Keratinocyte (primary cell): ENCODE measurements around the gene JAM2. TPM values are rescaled to one million over a fixed set of nuclear protein-coding genes. Genes with fewer than 3 reads are reported as not detected.

Experiments used
- DNase-seq: peaks from one replicate; pipeline ENCODE4 v3.0.0-alpha.2; 2011; ENCODE audit warnings: low read depth, missing footprints, low spot score
- FAIRE-seq: peaks from 2 replicates; lab custom pipeline; 2011; peaks lifted over from hg19 to GRCh38; lab: Jason Lieb, UNC
- H2AFZ ChIP-seq: 2 replicates; pipeline ENCODE4 v1.6.0; 2012; ENCODE audit warnings: low read length, control low read depth, inconsistent platforms; ENCODE audit not compliant: control insufficient read depth
- H3K27ac ChIP-seq: 2 replicates; pipeline ENCODE4 v1.5.1; 2011; ENCODE audit warnings: low read length; ENCODE audit not compliant: control insufficient read depth, insufficient read depth
- H3K27me3 ChIP-seq: 3 replicates; pipeline ENCODE4 v1.6.0; 2011; ENCODE audit warnings: low read length; ENCODE audit not compliant: control insufficient read depth, insufficient read depth; ENCODE audit errors: extremely low read depth
- H3K36me3 ChIP-seq, 2 experiments: 2 replicates in 1 of 2; 3 replicates in 1 of 2; pipeline ENCODE4 v1.5.1; 2011; ENCODE audit warnings: low read length in 2 of 2, mild to moderate bottlenecking in 1 of 2; ENCODE audit not compliant: control insufficient read depth in 2 of 2, insufficient read depth in 2 of 2; ENCODE audit errors: extremely low read depth in 1 of 2
- H3K4me1 ChIP-seq: 3 replicates; pipeline ENCODE4 v1.5.1; 2011; ENCODE audit warnings: low read length; ENCODE audit not compliant: control insufficient read depth, insufficient read depth; ENCODE audit errors: extremely low read depth
- H3K4me2 ChIP-seq: 3 replicates; pipeline ENCODE4 v1.6.0; 2011; ENCODE audit warnings: low read depth, low read length; ENCODE audit not compliant: control insufficient read depth, insufficient read depth; ENCODE audit errors: extremely low read depth
- H3K4me3 ChIP-seq, 3 experiments: fragments of 200-600 bp in 1 of 3; sonication (generic) in 1 of 3; 2 replicates in 2 of 3; 3 replicates in 1 of 3; pipeline ENCODE4 v1.5.1; 2011 to 2016; ENCODE audit warnings: low read length in 3 of 3, mild to moderate bottlenecking in 3 of 3, control low read depth in 2 of 3, inconsistent platforms in 1 of 3, low read depth in 1 of 3, mixed read lengths in 1 of 3, mixed run types in 1 of 3, moderate library complexity in 1 of 3; ENCODE audit not compliant: control insufficient read depth in 2 of 3, insufficient read depth in 2 of 3; ENCODE audit errors: extremely low read depth in 1 of 3
- H3K79me2 ChIP-seq: 2 replicates; pipeline ENCODE4 v1.6.0; 2012; ENCODE audit warnings: low read length; ENCODE audit not compliant: control insufficient read depth, insufficient read depth
- H3K9ac ChIP-seq: 3 replicates; pipeline ENCODE4 v1.6.0; 2011; ENCODE audit warnings: low read length; ENCODE audit not compliant: control insufficient read depth, insufficient read depth; ENCODE audit errors: extremely low read depth
- H3K9me1 ChIP-seq: 3 replicates; pipeline ENCODE4 v1.6.0; 2011; ENCODE audit warnings: low read length; ENCODE audit not compliant: control insufficient read depth, insufficient read depth; ENCODE audit errors: extremely low read depth
- H3K9me3 ChIP-seq: 2 replicates; pipeline ENCODE4 v1.5.1; 2012; ENCODE audit warnings: low read depth, low read length; ENCODE audit not compliant: control insufficient read depth
- H4K20me1 ChIP-seq: 3 replicates; pipeline ENCODE4 v1.6.0; 2011; ENCODE audit warnings: low read length; ENCODE audit not compliant: control insufficient read depth, insufficient read depth; ENCODE audit errors: extremely low read depth
- CTCF ChIP-seq, 3 experiments: IDR thresholded peaks in 1 of 3; conservative IDR thresholded peaks in 1 of 3; optimal IDR thresholded peaks in 1 of 3; 2 replicates in 2 of 3; 3 replicates in 1 of 3; pipeline versions ENCODE3 to v1.5.1; 2011; ENCODE audit warnings: low read length in 3 of 3, mild to moderate bottlenecking in 3 of 3, moderate library complexity in 2 of 3, control low read depth in 1 of 3, inconsistent platforms in 1 of 3; ENCODE audit not compliant: insufficient read depth in 2 of 3; ENCODE audit errors: extremely low read depth in 1 of 3
- EZH2 ChIP-seq: IDR thresholded peaks from one replicate; pipeline ENCODE4 v1.6.1; 2012; ENCODE audit warnings: inconsistent platforms, mild to moderate bottlenecking, low read length, moderate library complexity
- dilution Hi-C: fragments of 300-500 bp; cut with MboI; formaldehyde crosslinking; loops from one replicate; pipeline ENCODE4 v1.7.0; 2020; ENCODE audit warnings: low sequenced_read_pairs; ENCODE audit not compliant: extremely low pct_ligation_motif_present
- polyA plus RNA-seq, 5 experiments: library from polyadenylated mRNA; depleted of rRNA in 3 of 5; stranded (reverse) in 3 of 5; stranded (forward) in 1 of 5; unstranded in 1 of 5; fragments of >200 nt; gene quantifications; 1 replicate in 1 of 5; 2 replicates in 3 of 5; 3 replicates in 1 of 5; pipeline versions ENCODE4 v1.2.1 to v1.2.3, GENCODE V29; 2011 to 2012; ENCODE audit warnings: missing spikeins in 2 of 5, low read depth in 1 of 5, low replicate concordance in 1 of 5

JAM2 gene
- polyA plus RNA-seq, 1 donor (not counting 4 experiments of a cell fraction or from before 2014, with no cell fraction given), result not detected

- peaks cover 2 to 5% of the 10 kb centered on the region in 2 experiments for H3K36me3 ChIP-seq
These were observed 121.0 kb downstream of the JAM2 start for GRCh38 chr21:25760061-25760460.

GRCh38 chr21:25760677-25761076 lies 121.6 kb downstream of the JAM2 start:
- Histone ChIP-seq H3K9ac (no peak overlapping the region), H2AFZ (no peak overlapping the region), H3K4me3 (no peak overlapping the region), H4K20me1 (no peaks in the 10 kb centered on the region), H3K4me2 (no peak overlapping the region), H3K27me3 (no peaks in the 10 kb centered on the region), H3K9me1 (no peaks in the 10 kb centered on the region), H3K79me2 (no peaks in the 10 kb centered on the region), H3K27ac (no peak overlapping the region), H3K9me3 (no peaks in the 10 kb centered on the region), H3K4me1 (no peaks in the 10 kb centered on the region), H3K36me3 (peaks cover 2 to 5% of the 10 kb centered on the region in 2 experiments)
- TF ChIP-seq CTCF (optimal IDR thresholded peaks at IDR 0.05 in 1 of 3, IDR thresholded peaks at IDR 0.05 in 1 of 3, conservative IDR thresholded peaks at IDR 0.05 in 1 of 3; ENCODE audit: extremely low read depth in 1 of 3, insufficient read depth in 2 of 3, low read length in 3 of 3) (no peak), EZH2 (no peak)
- dilution Hi-C loops, result no loop called here
- DNase-seq, result no peak
- FAIRE-seq, result no peak

More at GRCh38 chr21:25760061-25760460, 121.0 kb downstream of the JAM2 start:
- no peak overlapping the region for H3K4me3 ChIP-seq
- no peak overlapping the region for H3K27ac ChIP-seq
- H2AFZ ChIP-seq, result no peak overlapping the region
- H4K20me1 ChIP-seq, result no peaks in the 10 kb centered on the region
- no peaks in the 10 kb centered on the region for H3K27me3 ChIP-seq
- H3K9me1 ChIP-seq, result no peaks in the 10 kb centered on the region
- no peaks in the 10 kb centered on the region for H3K9me3 ChIP-seq
- TF ChIP-seq CTCF (optimal IDR thresholded peaks at IDR 0.05 in 1 of 3, IDR thresholded peaks at IDR 0.05 in 1 of 3, conservative IDR thresholded peaks at IDR 0.05 in 1 of 3; ENCODE audit: extremely low read depth in 1 of 3, insufficient read depth in 2 of 3, low read length in 3 of 3), result no peak
- TF ChIP-seq EZH2, result no peak
- DNase-seq (no peak), FAIRE-seq (no peak)
- H3K4me1 ChIP-seq, result no peaks in the 10 kb centered on the region
- H3K4me2 ChIP-seq, result no peak overlapping the region
- dilution Hi-C loops, result no loop called here
- no peaks in the 10 kb centered on the region for H3K79me2 ChIP-seq
- H3K9ac ChIP-seq, result no peak overlapping the region
